Posterior vena cava (tissue), 2 donors: ENCODE data around the gene EFCAB10. TPM values are rescaled to one million over a fixed set of nuclear protein-coding genes. Genes with fewer than 3 reads are reported as not detected.
"Not testable (repeated sequence)": the region's sequence is repeated elsewhere in the genome, so short reads cannot be mapped to it uniquely, and the experiment has no call there.

Experiments used
- DNase-seq: peaks from one replicate; pipeline ENCODE4 v3.0.0-alpha.2; 2020; ENCODE audit warnings: low spot score
- intact Hi-C, 2 donors: fragments of 100-400 bp; cut with DNase I; formaldehyde crosslinking; loops; one replicate each; pipeline versions ENCODE4 v1.14.1 to v1.14.2; 2022 to 2023
- total RNA-seq, 2 donors: library from RNA; stranded (reverse); fragmentation: NEBNext Ultra II Directional; extraction: Animal tissue kit (Norgen Biotek cat#: 25700); gene quantifications; one replicate each; pipeline ENCODE4 v1.2.1, GENCODE V29; 2021
- donor health status: DM: yes; HTN: yes; CAD: no.
- donor health status: DM: yes; HTN: yes; CAD: no.

EFCAB10 gene
- total RNA-seq, 2 donors from 2014 or later: not detected

GRCh38 chr7:105559926-105560325, 21.4 kb downstream of the EFCAB10 start:
- intact Hi-C loops: no loop called here
- no peak for DNase-seq

- intact Hi-C loops: no loop called here
- no peak for DNase-seq
Measured at GRCh38 chr7:105538339-105538738, 43.0 kb downstream of the EFCAB10 start.

- intact Hi-C loops: no loop called here
- DNase-seq: no peak
Measured at GRCh38 chr7:105532709-105533460, 48.4 kb downstream of the EFCAB10 start.

- peak; percentile 97 for DNase-seq
- intact Hi-C loops: no loop called here
Measured at GRCh38 chr7:105531792-105532671, 49.3 kb downstream of the EFCAB10 start, which contains the start of gene RINT1. Gene RINT1, plus strand, starts transcription at chr7:105532201. Its CDS starts 115 bp downstream, at chr7:105532316.

- DNase-seq: no peak
- intact Hi-C loops: no loop called here
Measured at GRCh38 chr7:105530546-105530945, 50.7 kb downstream of the EFCAB10 start.

- intact Hi-C loops: no loop called here
- DNase-seq: no peak
Measured at GRCh38 chr7:105530126-105530525, 51.2 kb downstream of the EFCAB10 start.

GRCh38 chr7:105527737-105528136, 53.6 kb downstream of the EFCAB10 start:
- DNase-seq, intact Hi-C loops: not testable (repeated sequence)

- no peak for DNase-seq
- intact Hi-C loops: no loop called here
Measured at GRCh38 chr7:105524840-105525239, 56.5 kb downstream of the EFCAB10 start.

GRCh38 chr7:105524423-105524822, 56.9 kb downstream of the EFCAB10 start:
- intact Hi-C loops, DNase-seq: not testable (repeated sequence)

GRCh38 chr7:105521717-105522463, 59.4 kb downstream of the EFCAB10 start, which contains the start of gene PUS7:
Gene PUS7, minus strand, starts transcription at chr7:105522271. Its CDS starts 13,759 bp downstream, at chr7:105508512.
- peak; percentile 95 for DNase-seq
- intact Hi-C loops: no loop called here

- DNase-seq: peak; percentile 92
- intact Hi-C loops: no loop called here
Measured at GRCh38 chr7:105521027-105521716, 60.1 kb downstream of the EFCAB10 start.

GRCh38 chr7:105520620-105521019, 60.7 kb downstream of the EFCAB10 start:
- DNase-seq, intact Hi-C loops: not testable (repeated sequence)

GRCh38 chr7:105519353-105519752, 61.9 kb downstream of the EFCAB10 start:
- no peak for DNase-seq
- intact Hi-C loops: no loop called here

GRCh38 chr7:105515610-105516009, 65.7 kb downstream of the EFCAB10 start:
- intact Hi-C loops, DNase-seq: not testable (repeated sequence)

Other genes with a start within 250 kb of the EFCAB10 start
- gene SRPK2, start 192.6 kb downstream of the EFCAB10 start, total RNA-seq: 10 to 100 TPM; 41.5 to 52.2 TPM
- 10 to 100 TPM in 1 of 2 donors, 1 to 10 TPM in 1; 7.2 to 11.3 TPM for gene PUS7, start 59.2 kb downstream of the EFCAB10 start, total RNA-seq
- gene RINT1, start 49.3 kb downstream of the EFCAB10 start, total RNA-seq: 10 to 100 TPM; 13.9 to 16.1 TPM